GM21529 (cell line): ENCODE data around the gene SEZ6L.

Experiments used
- ATAC-seq: cut with Tn5 transposase; IDR thresholded peaks from one replicate; pipeline ENCODE4 v1.9.1; 2021; ENCODE audit not compliant: unreplicated experiment

The SEZ6L gene

DNA sequence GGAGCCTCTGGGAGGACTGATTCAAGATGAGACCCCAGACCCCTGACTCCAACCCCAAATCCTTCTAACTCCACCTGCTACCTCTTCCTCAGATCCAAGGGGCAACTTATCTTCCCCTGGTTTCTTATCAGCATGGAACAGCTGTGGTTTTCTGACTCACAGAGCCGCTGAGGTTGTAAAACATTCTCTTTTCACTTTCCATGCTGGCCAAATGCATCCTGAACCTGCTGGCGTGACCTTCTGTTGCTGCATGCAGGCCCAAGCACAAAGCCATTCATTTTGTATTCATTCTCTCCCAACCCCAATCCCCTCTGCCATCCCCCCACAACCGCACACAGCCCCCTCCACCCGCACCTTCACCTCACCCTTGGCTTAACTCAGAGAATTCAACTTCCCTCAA lies 70.3 kb downstream of the SEZ6L start:
- no peak for ATAC-seq

- no peak for ATAC-seq
Measured at GRCh38 chr22:26241361-26241760, 72.1 kb downstream of the SEZ6L start.

GRCh38 chr22:26245001-26245400 lies 75.7 kb downstream of the SEZ6L start:
- no peak for ATAC-seq

- ATAC-seq: no peak
Measured at GRCh38 chr22:26246552-26246951, 77.3 kb downstream of the SEZ6L start.

- no peak for ATAC-seq
Measured at GRCh38 chr22:26251869-26252268, 82.6 kb downstream of the SEZ6L start.

- no peak for ATAC-seq
Measured at GRCh38 chr22:26259510-26259909, 90.2 kb downstream of the SEZ6L start.

DNA sequence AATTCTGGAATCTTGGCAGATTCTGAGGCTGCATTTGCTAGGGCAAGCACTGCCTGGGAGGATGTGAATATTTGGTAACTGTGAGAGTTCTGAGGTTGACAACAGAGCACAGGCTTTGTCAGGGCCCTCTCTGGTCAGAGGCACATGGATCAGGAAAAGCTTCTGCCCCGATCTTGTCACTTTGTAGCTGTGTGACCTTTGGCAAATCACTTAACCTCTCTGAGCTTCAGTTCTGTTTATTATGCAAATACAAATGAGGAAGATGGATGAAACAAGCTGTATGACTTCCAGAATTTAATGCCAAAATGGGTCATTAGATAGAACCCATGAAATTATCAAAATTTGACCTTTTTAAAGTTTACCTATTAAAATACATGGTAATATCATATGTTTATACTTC lies 94.9 kb downstream of the SEZ6L start:
- ATAC-seq: no peak

- ATAC-seq: no peak
Measured at GRCh38 chr22:26265281-26265680, 96.0 kb downstream of the SEZ6L start.

DNA sequence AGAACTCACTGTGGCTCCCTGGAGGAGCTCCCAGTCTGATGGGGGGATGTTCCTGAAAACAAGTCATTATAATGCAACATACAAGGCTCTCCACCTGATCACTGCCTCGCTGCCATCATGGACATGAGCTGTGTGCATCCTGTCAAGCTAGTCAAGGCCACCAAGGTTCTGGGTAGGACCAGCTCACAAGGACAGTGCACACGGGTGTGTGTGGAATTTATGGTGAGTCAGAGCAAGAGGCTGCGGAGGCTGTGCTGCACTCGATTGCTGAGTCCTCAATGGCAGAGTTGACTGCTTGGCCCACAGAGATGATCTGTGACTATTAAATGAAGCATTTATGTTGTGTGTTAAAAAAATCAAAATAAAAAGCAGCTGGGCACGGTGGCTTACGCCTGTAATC lies 96.6 kb downstream of the SEZ6L start:
- ATAC-seq: no peak

- ATAC-seq: no peak
Measured at GRCh38 chr22:26267856-26268255, 98.6 kb downstream of the SEZ6L start.

- no peak for ATAC-seq
Measured at GRCh38 chr22:26269572-26269971, 100.3 kb downstream of the SEZ6L start.

- no peak for ATAC-seq
Measured at GRCh38 chr22:26271427-26271826, 102.2 kb downstream of the SEZ6L start.

DNA sequence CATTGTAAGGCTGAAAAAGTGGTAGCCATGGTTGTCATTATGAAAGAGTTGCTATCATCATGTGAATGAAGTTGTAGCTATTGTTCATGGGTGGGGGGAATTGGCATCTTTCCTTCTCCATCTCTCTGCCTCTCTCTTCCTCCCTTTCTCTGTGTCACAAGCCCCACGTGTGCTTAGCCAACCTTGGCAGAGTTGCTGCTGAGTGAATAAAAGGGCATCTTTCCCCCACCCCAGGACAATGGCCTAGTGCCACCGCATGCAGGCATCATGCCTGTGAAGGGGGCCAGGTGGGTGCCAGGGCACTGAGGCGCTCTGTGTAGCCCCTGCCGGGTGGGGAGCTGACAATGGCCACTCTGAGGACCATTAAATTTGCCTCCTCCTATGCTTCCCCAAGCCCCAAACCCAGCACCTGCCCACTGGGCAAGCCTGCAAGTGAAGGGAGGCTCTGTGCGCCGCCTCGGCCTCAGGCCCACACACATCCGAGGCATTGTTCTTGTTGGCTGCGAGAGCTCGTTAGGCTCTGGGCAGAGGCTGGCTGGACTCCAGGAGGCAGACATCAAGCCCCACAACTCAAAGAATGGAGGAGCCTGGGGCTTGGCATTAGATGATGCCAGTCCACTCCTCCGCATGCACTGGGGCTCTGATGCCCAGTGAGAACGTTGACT lies 103.9 kb downstream of the SEZ6L start:
- ATAC-seq: no peak

DNA sequence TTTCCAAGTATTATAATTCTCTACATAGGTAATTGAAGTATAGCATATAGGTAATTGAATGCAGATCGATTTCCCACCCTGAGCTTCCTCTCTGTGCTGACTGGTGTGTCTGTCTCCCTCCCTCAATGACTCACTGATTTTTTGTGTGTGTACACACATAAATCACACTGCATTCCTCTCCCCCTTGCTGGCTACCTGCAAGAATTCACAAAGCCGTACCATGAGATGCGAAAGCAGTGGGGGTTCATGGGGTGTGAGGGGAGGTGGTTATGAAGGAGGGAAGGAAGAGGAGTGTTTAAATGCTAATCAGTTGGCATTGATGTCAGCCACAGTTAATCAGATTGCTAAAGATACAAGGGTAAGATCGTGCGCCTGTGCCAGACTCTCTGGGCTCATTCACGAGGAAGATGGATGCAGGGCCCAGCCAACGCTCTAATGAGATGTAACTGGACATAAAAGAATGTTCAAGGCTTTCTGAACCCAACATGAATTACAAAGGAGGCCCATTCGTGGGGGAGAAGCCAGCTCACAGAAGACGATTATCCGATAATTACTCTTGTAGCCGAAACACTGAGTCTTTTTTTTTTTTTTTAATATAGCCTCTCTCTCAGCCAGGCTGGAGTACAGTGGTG lies 107.4 kb downstream of the SEZ6L start:
- no peak for ATAC-seq

DNA sequence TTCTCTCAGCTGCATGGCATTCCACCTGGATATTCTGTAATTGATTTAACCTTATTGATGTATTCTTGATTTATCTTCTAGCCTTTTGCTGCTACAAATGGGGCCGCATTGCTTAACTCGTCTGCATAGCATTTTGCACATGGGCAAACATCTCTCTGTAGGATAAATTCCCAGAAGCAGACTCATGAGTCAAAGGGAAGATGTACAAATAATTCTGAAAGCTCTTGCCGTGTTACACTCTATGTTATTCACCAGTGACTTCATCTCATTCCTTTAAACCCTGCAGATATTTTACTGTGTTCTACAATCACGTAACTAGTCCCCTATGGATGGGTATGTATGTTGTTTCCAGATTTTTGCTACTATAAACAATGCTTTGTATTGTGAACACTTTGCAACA lies 112.7 kb downstream of the SEZ6L start:
- no peak for ATAC-seq

DNA sequence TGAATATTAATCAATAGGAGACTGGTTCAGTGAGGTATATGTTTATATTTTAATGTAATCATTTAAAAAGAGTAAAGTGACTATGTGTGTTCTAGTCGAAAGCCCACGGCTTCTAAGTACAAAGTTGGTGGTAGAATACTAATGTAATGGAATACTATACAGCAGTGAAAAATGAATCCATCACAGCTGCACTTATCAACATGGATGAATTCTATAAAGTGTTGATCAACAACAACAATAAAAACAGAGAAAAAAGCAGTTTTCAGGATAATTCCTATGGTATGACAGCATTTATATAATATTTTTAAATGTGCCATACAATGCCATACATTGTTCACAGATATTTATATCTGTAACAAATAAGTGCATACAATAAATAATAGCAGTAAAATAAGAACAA lies 114.1 kb downstream of the SEZ6L start:
- no peak for ATAC-seq

- no peak for ATAC-seq
Measured at GRCh38 chr22:26285632-26286031, 116.4 kb downstream of the SEZ6L start.

DNA sequence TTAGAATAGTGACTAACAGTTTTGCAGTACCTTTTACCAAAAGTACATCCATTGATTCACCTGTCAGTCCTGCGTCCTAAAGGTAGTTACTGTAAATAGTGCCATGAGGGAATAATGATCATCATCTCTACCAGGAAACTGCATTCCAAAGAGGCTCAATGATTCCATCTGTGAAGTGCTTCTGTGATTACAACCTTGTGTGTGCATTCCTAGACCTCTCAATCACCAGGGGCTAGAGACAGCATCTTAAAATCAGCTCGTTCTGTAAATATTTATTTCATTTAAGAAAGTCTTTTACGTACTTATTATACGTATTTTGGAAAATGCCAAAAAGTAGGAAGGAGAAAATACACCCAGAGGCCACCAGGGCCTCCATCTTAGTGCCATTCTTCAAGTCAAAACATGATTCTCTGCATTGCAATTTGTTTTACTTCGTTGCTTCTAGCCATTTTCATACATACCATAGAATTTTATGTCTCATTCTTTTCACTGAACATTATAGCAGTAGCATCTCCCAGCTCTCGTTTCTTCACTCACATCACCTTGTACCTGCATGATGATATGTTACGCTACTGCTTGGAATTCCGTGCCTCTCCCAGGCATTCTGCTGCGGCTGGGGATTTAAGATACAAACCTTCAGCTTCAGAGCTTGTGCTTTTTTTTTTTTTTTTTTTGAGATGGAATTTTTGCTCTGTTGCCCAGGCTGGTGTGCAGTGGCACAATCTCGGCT lies 117.0 kb downstream of the SEZ6L start:
- ATAC-seq: no peak

DNA sequence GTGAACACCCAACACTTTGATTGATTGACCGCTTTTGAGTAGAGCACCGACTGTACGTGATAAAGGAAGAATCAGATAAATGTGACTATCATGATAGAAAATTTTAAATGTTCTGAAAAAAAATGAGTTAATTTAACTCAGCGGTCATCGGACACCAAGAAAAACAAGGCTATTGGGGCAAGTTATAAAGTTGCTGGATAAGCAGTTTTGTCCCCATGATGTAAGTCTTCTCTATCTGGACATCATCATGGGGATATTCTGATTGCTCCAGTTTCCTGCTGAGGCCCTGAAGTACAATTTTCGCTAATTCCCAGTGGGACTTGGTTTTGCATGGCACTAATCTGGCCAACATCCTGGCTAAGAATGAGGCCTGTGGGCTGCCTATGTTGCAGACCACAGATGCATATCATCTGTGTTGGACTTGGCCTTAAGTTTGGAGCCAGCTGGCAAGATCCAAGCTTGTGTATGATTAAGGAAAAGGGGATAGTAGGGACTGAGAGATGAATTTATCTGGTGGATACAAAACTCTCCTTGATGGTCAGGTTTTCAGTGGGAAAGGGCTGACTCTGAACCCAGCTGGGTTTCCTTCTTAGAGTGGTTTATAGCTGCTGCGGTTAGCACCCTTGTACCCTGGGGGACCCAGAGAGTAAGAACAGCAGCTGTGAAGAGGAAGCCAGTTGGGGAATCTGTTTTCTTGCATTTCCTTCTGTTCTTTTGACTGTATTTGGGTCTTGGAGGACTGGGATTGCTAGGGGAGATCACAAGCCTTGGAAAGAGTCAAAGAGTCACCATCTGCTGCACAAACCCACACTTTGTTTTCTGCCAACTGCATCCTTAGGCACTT lies 118.3 kb downstream of the SEZ6L start:
- no peak for ATAC-seq

DNA sequence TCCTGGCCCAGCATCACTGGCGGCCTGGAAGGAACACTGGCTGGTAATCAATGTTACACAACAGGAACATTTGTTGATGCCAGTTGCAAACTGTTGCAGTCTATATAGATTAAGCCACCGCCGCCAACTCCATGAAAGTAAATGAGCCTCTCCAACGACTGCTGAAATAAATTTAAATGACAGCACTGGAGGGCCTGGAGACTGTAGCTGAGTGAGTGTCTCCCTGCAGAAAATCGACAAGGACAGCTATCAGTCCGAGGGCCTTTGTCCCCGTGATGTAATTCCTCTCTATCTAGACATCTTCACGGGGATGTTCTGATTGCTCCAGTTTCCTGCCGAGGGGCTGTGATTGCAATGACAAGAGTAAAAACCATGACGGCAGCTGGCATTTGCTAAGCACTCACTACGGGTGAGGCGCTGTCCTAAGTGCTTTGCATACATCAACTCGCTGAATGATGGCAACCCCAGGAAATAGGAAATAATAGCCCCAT lies 120.4 kb downstream of the SEZ6L start:
- ATAC-seq: no peak

- ATAC-seq: no peak
Measured at GRCh38 chr22:26291940-26292666, 122.8 kb downstream of the SEZ6L start.
